ENCODE data around the gene OR6C68.
"Not testable (repeated sequence)": the region's sequence is repeated elsewhere in the genome, so short reads cannot be mapped to it uniquely, and the experiment has no call there.

The OR6C68 gene

GRCh38 chr12:55492078-55492477 is at the start of gene OR6C68:
Gene OR6C68 (plus strand): TSS chr12:55492378. CDS start chr12:55492378, 0 bp downstream.
- DNase-seq, result no peak

GRCh38 chr12:55443776-55444175 is 48.4 kb upstream of the OR6C68 start, which contains the start of gene OR6C2:
Gene OR6C2 (plus strand): TSS chr12:55444076. CDS start chr12:55452214, 8,138 bp downstream.
- no peak for DNase-seq

- no peak for DNase-seq
Observed at GRCh38 chr12:55445357-55445756, 46.8 kb upstream of the OR6C68 start.

GRCh38 chr12:55446326-55446725 is 45.9 kb upstream of the OR6C68 start:
- no peak for DNase-seq

- no peak for DNase-seq
Observed at GRCh38 chr12:55448825-55449224, 43.4 kb upstream of the OR6C68 start.

GRCh38 chr12:55464926-55465325 is 27.3 kb upstream of the OR6C68 start:
- not testable (repeated sequence) for DNase-seq

GRCh38 chr12:55467836-55468235 is 24.3 kb upstream of the OR6C68 start:
- DNase-seq, result no peak

- no peak for DNase-seq
Observed at GRCh38 chr12:55469291-55469690, 22.9 kb upstream of the OR6C68 start.

- no peak for DNase-seq
Observed at GRCh38 chr12:55470088-55470829, 21.9 kb upstream of the OR6C68 start, which contains the start of gene OR6C70. Gene OR6C70 (minus strand): TSS chr12:55470138. CDS start chr12:55470138, 0 bp downstream.

GRCh38 chr12:55472264-55472663 is 19.9 kb upstream of the OR6C68 start:
- no peak for DNase-seq

GRCh38 chr12:55479136-55479535 is 13.0 kb upstream of the OR6C68 start:
- DNase-seq, result not testable (repeated sequence)

GRCh38 chr12:55484284-55484683 is 7.9 kb upstream of the OR6C68 start:
- not testable (repeated sequence) for DNase-seq

GRCh38 chr12:55495490-55495889 is 3.3 kb downstream of the OR6C68 start:
- DNase-seq, result no peak

- DNase-seq, result no peak
Observed at GRCh38 chr12:55499231-55499630, 7.1 kb downstream of the OR6C68 start.

GRCh38 chr12:55499810-55500252 is 7.7 kb downstream of the OR6C68 start:
- no peak for DNase-seq

- DNase-seq, result no peak
Observed at GRCh38 chr12:55501601-55502000, 9.4 kb downstream of the OR6C68 start.

GRCh38 chr12:55515696-55516095 is 23.5 kb downstream of the OR6C68 start:
- DNase-seq, result no peak

GRCh38 chr12:55516391-55516790 is 24.2 kb downstream of the OR6C68 start:
- no peak for DNase-seq

Measured in CD4-positive, alpha-beta T cell treated with Interferon alpha-2 for 1 hour (primary cell).